CD4-positive, alpha-beta T cell (primary cell): ENCODE measurements around the gene RPL31. TPM values are rescaled to one million over a fixed set of nuclear protein-coding genes. Genes with fewer than 3 reads are reported as not detected.

Experiments used
- ATAC-seq: fragments of 200-7000 bp; cut with Tn5 transposase; one replicate; pipeline ENCODE4 v1.10.0; 2022; ENCODE audit warnings: mild to moderate bottlenecking; ENCODE audit not compliant: poor library complexity
- CTCF ChIA-PET: fragments of 350-600 bp; sonication (Branson Sonifier 250); formaldehyde crosslinking; loops from one replicate; lab custom pipeline; 2021; ENCODE audit warnings: antibody characterized with exemption, inconsistent platforms; lab: Charles Lee
- POLR2A ChIA-PET: fragments of 350-600 bp; sonication (Branson Sonifier 250); formaldehyde crosslinking; loops from one replicate; lab custom pipeline; 2021; ENCODE audit warnings: antibody characterized with exemption, inconsistent platforms; lab: Charles Lee
- DNase-seq, 14 experiments: peaks; one replicate each; pipeline ENCODE4 v3.0.0-alpha.2; 2013 to 2020; ENCODE audit warnings: mixed read lengths in 2 of 14
- H3K27ac ChIP-seq, 2 donors: one replicate each; pipeline versions ENCODE4 v1.5.1 to v1.7.0; 2013; ENCODE audit warnings: low read length in 2 of 2, low read depth in 1 of 2, mild to moderate bottlenecking in 1 of 2
- H3K27me3 ChIP-seq, 2 experiments: 1 replicate in 1 of 2; 2 replicates in 1 of 2; pipeline versions ENCODE4 v1.6.1 to v1.7.0; 2013; ENCODE audit warnings: low read length in 2 of 2, control low read depth in 1 of 2, mild to moderate bottlenecking in 1 of 2, moderate library complexity in 1 of 2; ENCODE audit not compliant: insufficient read depth in 2 of 2, control insufficient read depth in 1 of 2
- H3K36me3 ChIP-seq: one replicate; pipeline ENCODE4 v1.6.1; 2013; ENCODE audit warnings: low read length, control low read depth; ENCODE audit not compliant: insufficient read depth
- H3K4me1 ChIP-seq: one replicate; pipeline ENCODE4 v1.6.1; 2013; ENCODE audit warnings: low read length, control low read depth; ENCODE audit not compliant: insufficient read depth
- H3K4me3 ChIP-seq: one replicate; pipeline ENCODE4 v1.5.1; 2013; ENCODE audit warnings: mild to moderate bottlenecking, low read length, moderate library complexity
- H3K9me3 ChIP-seq, 2 experiments: 1 replicate in 1 of 2; 2 replicates in 1 of 2; pipeline versions ENCODE4 v1.6.1 to v1.7.0; 2013; ENCODE audit warnings: low read length in 2 of 2, mild to moderate bottlenecking in 2 of 2, control low read depth in 1 of 2, moderate library complexity in 1 of 2; ENCODE audit not compliant: control insufficient read depth in 1 of 2, insufficient read depth in 1 of 2
- H3K27ac Mint-ChIP-seq: one replicate; pipeline ENCODE4 v1.8.0; 2020; ENCODE audit warnings: mixed read lengths
- H3K27me3 Mint-ChIP-seq: one replicate; pipeline ENCODE4 v1.8.0; 2021; ENCODE audit warnings: mixed read lengths
- H3K36me3 Mint-ChIP-seq: one replicate; pipeline ENCODE4 v1.8.0; 2021; ENCODE audit warnings: low read depth, mixed read lengths
- H3K4me1 Mint-ChIP-seq: one replicate; pipeline ENCODE4 v1.8.0; 2021; ENCODE audit warnings: low read depth, mixed read lengths
- H3K4me3 Mint-ChIP-seq: one replicate; pipeline ENCODE4 v1.8.0; 2020; ENCODE audit warnings: mild to moderate bottlenecking, mixed read lengths
- H3K9me3 Mint-ChIP-seq: one replicate; pipeline ENCODE4 v1.8.0; 2020; ENCODE audit warnings: mixed read lengths
- intact Hi-C, 2 experiments: fragments of 100-400 bp; cut with DNase I in 1 of 2; cut with micrococcal nuclease in 1 of 2; formaldehyde crosslinking; loops; one replicate each; pipeline versions ENCODE4 v1.15.1 to v1.9.0; 2023 to 2025; cut with DNase I, micrococcal nuclease
- total RNA-seq, 174 experiments: library from RNA in 2 of 174; stranded (reverse) in 2 of 174; gene quantifications; one replicate each; pipeline ENCODE4 v1.2.3 and lab custom pipeline; 2021 to 2026
- TF ChIP-seq, protein P1 (sequence below): fragments of 200-600 bp; IDR thresholded peaks from one replicate; pipeline ENCODE4 v1.8.0; 2022; ENCODE audit warnings: antibody characterized with exemption, mild to moderate bottlenecking

RPL31 gene
- total RNA-seq, 2 experiments from 2014 or later: 2,901 to 2,913 TPM

DNA sequence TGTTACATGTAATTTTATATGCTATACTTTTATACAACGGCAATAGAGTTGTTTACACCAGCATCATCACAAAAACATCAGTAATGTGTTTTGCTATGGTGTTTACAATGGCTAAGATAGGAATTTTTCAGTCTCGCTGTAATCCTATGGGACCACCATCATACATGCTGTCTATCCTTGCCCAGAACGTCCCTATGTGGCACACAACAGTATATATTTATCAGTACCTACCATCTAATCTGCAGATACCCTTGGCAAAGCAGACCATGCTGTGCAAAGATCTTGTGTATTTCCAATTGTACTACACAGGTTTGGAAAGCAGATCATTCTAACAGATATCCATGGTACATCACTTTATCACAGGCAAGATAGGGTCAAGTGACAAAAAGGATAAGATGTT, 15.3 kb downstream of the RPL31 start:
- CTCF ChIA-PET: no interaction called here
- TF ChIP-seq, protein P1, sequence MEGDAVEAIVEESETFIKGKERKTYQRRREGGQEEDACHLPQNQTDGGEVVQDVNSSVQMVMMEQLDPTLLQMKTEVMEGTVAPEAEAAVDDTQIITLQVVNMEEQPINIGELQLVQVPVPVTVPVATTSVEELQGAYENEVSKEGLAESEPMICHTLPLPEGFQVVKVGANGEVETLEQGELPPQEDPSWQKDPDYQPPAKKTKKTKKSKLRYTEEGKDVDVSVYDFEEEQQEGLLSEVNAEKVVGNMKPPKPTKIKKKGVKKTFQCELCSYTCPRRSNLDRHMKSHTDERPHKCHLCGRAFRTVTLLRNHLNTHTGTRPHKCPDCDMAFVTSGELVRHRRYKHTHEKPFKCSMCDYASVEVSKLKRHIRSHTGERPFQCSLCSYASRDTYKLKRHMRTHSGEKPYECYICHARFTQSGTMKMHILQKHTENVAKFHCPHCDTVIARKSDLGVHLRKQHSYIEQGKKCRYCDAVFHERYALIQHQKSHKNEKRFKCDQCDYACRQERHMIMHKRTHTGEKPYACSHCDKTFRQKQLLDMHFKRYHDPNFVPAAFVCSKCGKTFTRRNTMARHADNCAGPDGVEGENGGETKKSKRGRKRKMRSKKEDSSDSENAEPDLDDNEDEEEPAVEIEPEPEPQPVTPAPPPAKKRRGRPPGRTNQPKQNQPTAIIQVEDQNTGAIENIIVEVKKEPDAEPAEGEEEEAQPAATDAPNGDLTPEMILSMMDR: no peak
- Histone ChIP-seq H3K4me3 (no peak overlapping the region), H3K36me3 (peaks cover 5% of the 10 kb centered on the region), H3K4me1 (no peaks in the 10 kb centered on the region), H3K27ac (no peak overlapping the region), H3K27me3 (no peaks in the 10 kb centered on the region), H3K9me3 (no peaks in the 10 kb centered on the region)
- intact Hi-C loops: no loop called here
- Mint-ChIP-seq H3K9me3 (no peaks in the 10 kb centered on the region), H3K27me3 (no peaks in the 10 kb centered on the region), H3K4me1 (no peaks in the 10 kb centered on the region), H3K27ac (no peak overlapping the region), H3K4me3 (no peak overlapping the region), H3K36me3 (peaks cover 30% of the 10 kb centered on the region)
- no peak for ATAC-seq
- POLR2A ChIA-PET: no interaction called here
- no peak for DNase-seq

GRCh38 chr2:101018934-101019333, 16.8 kb downstream of the RPL31 start:
- no peaks in the 10 kb centered on the region for H3K4me1 Mint-ChIP-seq
- DNase-seq (no peak), ATAC-seq (no peak)
- H3K27me3 ChIP-seq: no peaks in the 10 kb centered on the region
- CTCF ChIA-PET: no interaction called here
- H3K27ac ChIP-seq: no peak overlapping the region
- POLR2A ChIA-PET: no interaction called here
- no peaks in the 10 kb centered on the region for H3K9me3 ChIP-seq
- intact Hi-C loops: no loop called here
- peaks cover 2% of the 10 kb centered on the region for H3K36me3 ChIP-seq
- H3K4me1 ChIP-seq: no peaks in the 10 kb centered on the region
- H3K36me3 Mint-ChIP-seq: peaks cover 20% of the 10 kb centered on the region
- no peaks in the 10 kb centered on the region for H3K27me3 Mint-ChIP-seq
- TF ChIP-seq, protein P1: no peak
- H3K4me3 ChIP-seq: no peak overlapping the region
- no peak overlapping the region for H3K27ac Mint-ChIP-seq
- no peak overlapping the region for H3K4me3 Mint-ChIP-seq
- no peaks in the 10 kb centered on the region for H3K9me3 Mint-ChIP-seq

DNA sequence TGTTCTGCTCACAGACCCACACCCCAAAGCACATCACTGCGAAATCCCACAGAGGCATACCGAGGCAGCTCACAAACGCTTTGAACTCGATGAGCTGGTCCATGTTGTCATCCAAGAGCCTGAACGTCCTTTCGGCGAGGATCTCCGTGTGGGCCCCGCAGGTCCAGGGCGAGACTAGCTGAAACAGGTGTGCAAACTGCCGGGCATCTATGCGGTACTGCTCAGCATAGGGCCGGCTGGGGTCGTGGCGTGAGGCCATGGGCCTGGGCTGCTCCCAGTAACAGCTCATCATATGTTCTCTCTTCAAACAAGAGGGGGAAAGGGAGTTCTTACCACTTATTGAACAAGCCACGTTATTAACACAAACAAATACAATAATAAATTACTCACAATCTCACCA, 20.1 kb downstream of the RPL31 start:
- intact Hi-C loops: no loop called here
- Mint-ChIP-seq H3K4me3 (no peak overlapping the region), H3K27me3 (no peaks in the 10 kb centered on the region), H3K36me3 (peaks cover 8% of the 10 kb centered on the region), H3K4me1 (no peaks in the 10 kb centered on the region), H3K9me3 (no peaks in the 10 kb centered on the region), H3K27ac (no peak overlapping the region)
- TF ChIP-seq, protein P1: no peak
- H3K27me3 ChIP-seq: no peaks in the 10 kb centered on the region
- no peaks in the 10 kb centered on the region for H3K9me3 ChIP-seq
- POLR2A ChIA-PET: interaction anchor here (0.6 kb wide), 1 partner anchor 395 kb away, joined by 3 read pairs; no protein-coding TSS in a partner anchor
- no peak overlapping the region for H3K27ac ChIP-seq
- DNase-seq (no peak), ATAC-seq (no peak)
- H3K4me1 ChIP-seq: no peaks in the 10 kb centered on the region
- peaks cover 2% of the 10 kb centered on the region for H3K36me3 ChIP-seq
- no peak overlapping the region for H3K4me3 ChIP-seq
- CTCF ChIA-PET: no interaction called here
